GM23338 (cell line): ENCODE data around the gene ZNF397. TPM values are rescaled to one million over a fixed set of nuclear protein-coding genes. Genes with fewer than 3 reads are reported as not detected.

Experiments used
- ATAC-seq: fragments of 200-7000 bp; cut with Tn5 transposase; 3 replicates; pipeline ENCODE4 v1.9.1; 2020
- DNase-seq: peaks from one replicate; pipeline ENCODE4 v3.0.0-alpha.2; 2015; ENCODE audit warnings: low spot score
- H2AFZ ChIP-seq: fragments of 200-600 bp; sonication (generic); 2 replicates; pipeline ENCODE4 v1.8.0; 2016; ENCODE audit warnings: antibody characterized with exemption, mild to moderate bottlenecking, moderate library complexity
- H3F3A ChIP-seq: fragments of 200-600 bp; sonication (generic); replicated peaks from 2 replicates; pipeline ENCODE4 v1.8.0; 2017; ENCODE audit warnings: antibody characterized with exemption, mixed run types, low read depth
- H3K27ac ChIP-seq: fragments of 200-600 bp; sonication (generic); 2 replicates; pipeline ENCODE4 v1.6.1; 2016; ENCODE audit warnings: low read depth
- H3K27me3 ChIP-seq: fragments of 200-600 bp; sonication (generic); 2 replicates; pipeline ENCODE4 v1.8.0; 2016; ENCODE audit warnings: mild to moderate bottlenecking, mixed run types, moderate library complexity; ENCODE audit not compliant: insufficient read depth
- H3K36me3 ChIP-seq: fragments of 200-600 bp; sonication (generic); 2 replicates; pipeline ENCODE4 v1.8.0; 2016; ENCODE audit warnings: mild to moderate bottlenecking; ENCODE audit not compliant: insufficient read depth
- H3K4me1 ChIP-seq: fragments of 200-600 bp; sonication (generic); 2 replicates; pipeline ENCODE4 v1.8.0; 2016; ENCODE audit warnings: mild to moderate bottlenecking, moderate library complexity; ENCODE audit not compliant: insufficient read depth
- H3K4me2 ChIP-seq: fragments of 200-600 bp; sonication (generic); 2 replicates; pipeline ENCODE4 v1.7.1; 2017; ENCODE audit warnings: mixed run types
- H3K4me3 ChIP-seq: fragments of 200-600 bp; sonication (generic); 2 replicates; pipeline ENCODE4 v1.6.1; 2016; ENCODE audit warnings: mixed run types
- H3K79me2 ChIP-seq: fragments of 200-600 bp; sonication (generic); replicated peaks from 2 replicates; pipeline ENCODE4 v1.8.0; 2017; ENCODE audit warnings: mild to moderate bottlenecking; ENCODE audit not compliant: insufficient read depth
- H3K9me2 ChIP-seq: fragments of 200-600 bp; sonication (generic); 2 replicates; pipeline ENCODE4 v1.8.0; 2017; ENCODE audit not compliant: insufficient read depth
- H4K20me1 ChIP-seq: fragments of 200-600 bp; sonication (generic); replicated peaks from 2 replicates; pipeline ENCODE4 v1.8.0; 2017; ENCODE audit warnings: mild to moderate bottlenecking; ENCODE audit not compliant: insufficient read depth
- H3K27ac Mint-ChIP-seq: 2 replicates; pipeline ENCODE4 v1.8.0; 2020; ENCODE audit warnings: inconsistent platforms, mild to moderate bottlenecking, moderate library complexity, mixed read lengths
- H3K27me3 Mint-ChIP-seq: 3 replicates; pipeline ENCODE4 v1.8.0; 2022; ENCODE audit warnings: low read depth, mild to moderate bottlenecking, moderate library complexity, mixed read lengths, inconsistent platforms; ENCODE audit not compliant: insufficient read depth, poor library complexity
- H3K36me3 Mint-ChIP-seq: 3 replicates; pipeline ENCODE4 v1.8.0; 2021; ENCODE audit warnings: low read depth, mild to moderate bottlenecking, inconsistent platforms, moderate library complexity, mixed read lengths
- H3K4me1 Mint-ChIP-seq: 3 replicates; pipeline ENCODE4 v1.8.0; 2020; ENCODE audit warnings: mild to moderate bottlenecking, inconsistent platforms, mixed read lengths
- H3K4me3 Mint-ChIP-seq: 3 replicates; pipeline ENCODE4 v1.8.0; 2021; ENCODE audit warnings: moderate library complexity, mild to moderate bottlenecking, inconsistent platforms, mixed read lengths
- H3K9me3 Mint-ChIP-seq: 3 replicates; pipeline ENCODE4 v1.8.0; 2020; ENCODE audit warnings: moderate library complexity, mild to moderate bottlenecking, inconsistent platforms, mixed read lengths
- CREB1 ChIP-seq: fragments of 250-450 bp; sonication (Bioruptor Pico); IDR thresholded peaks from 2 replicates; pipeline ENCODE4 v1.5.0; 2020; ENCODE audit warnings: low read depth, mild to moderate bottlenecking, moderate library complexity
- EZH2 ChIP-seq: fragments of 200-600 bp; sonication (generic); IDR thresholded peaks from one replicate; pipeline ENCODE4 v1.8.0; 2017; ENCODE audit warnings: antibody characterized with exemption, mild to moderate bottlenecking, low read depth; ENCODE audit not compliant: unreplicated experiment
- EZH2phosphoT487 ChIP-seq: fragments of 200-600 bp; sonication (generic); IDR thresholded peaks from one replicate; pipeline ENCODE4 v1.8.1; 2018; ENCODE audit warnings: antibody characterized with exemption; ENCODE audit not compliant: unreplicated experiment
- JUNB ChIP-seq: IDR thresholded peaks from one replicate; pipeline ENCODE4 v1.6.1; 2016; ENCODE audit warnings: antibody characterized with exemption; ENCODE audit not compliant: unreplicated experiment
- NANOG ChIP-seq: IDR thresholded peaks from 2 replicates; pipeline ENCODE4 v1.6.1; 2016; ENCODE audit warnings: antibody characterized with exemption, borderline replicate concordance
- POLR2AphosphoS5 ChIP-seq: IDR thresholded peaks from 2 replicates; pipeline ENCODE4 v1.6.1; 2016; ENCODE audit warnings: antibody characterized with exemption, low read depth
- STAT1 ChIP-seq: IDR thresholded peaks from one replicate; pipeline ENCODE4 v1.6.1; 2016; ENCODE audit warnings: antibody characterized with exemption; ENCODE audit not compliant: unreplicated experiment
- ZNF114 ChIP-seq: fragments of 250-450 bp; sonication (Bioruptor Pico); IDR thresholded peaks from 2 replicates; pipeline ENCODE4 v1.5.0; 2020; ENCODE audit warnings: mild to moderate bottlenecking, moderate library complexity
- ZNF331 ChIP-seq: fragments of 250-450 bp; sonication (Bioruptor Pico); IDR thresholded peaks from 2 replicates; pipeline ENCODE4 v1.5.0; 2020; ENCODE audit warnings: low read depth, mild to moderate bottlenecking, moderate library complexity
- polyA plus RNA-seq: library from polyadenylated mRNA; unstranded; fragments of >200 nt; fragmentation: Nextera tagmentation; extraction: Ambion mirVana; gene quantifications from 2 replicates; pipeline ENCODE4 v1.2.1, GENCODE V29; 2016
- total RNA-seq: library from RNA; depleted of rRNA; stranded (reverse); fragments of >200 nt; shearing (Covaris generic); gene quantifications from 2 replicates; pipeline ENCODE4 v1.2.3, GENCODE V29; 2014
- TF ChIP-seq, protein P1 (sequence below): fragments of 250-450 bp; sonication (Bioruptor Pico); IDR thresholded peaks from 2 replicates; pipeline ENCODE4 v1.5.0; 2020; ENCODE audit warnings: mild to moderate bottlenecking, moderate library complexity
- TF ChIP-seq, protein P2 (sequence below): IDR thresholded peaks from 2 replicates; pipeline ENCODE4 v1.6.1; 2016; ENCODE audit warnings: antibody characterized with exemption
- TF ChIP-seq, protein P3 (sequence below), 2 experiments: fragments of 200-600 bp in 1 of 2; sonication (generic) in 1 of 2; conservative IDR thresholded peaks; 2 replicates each; pipeline versions ENCODE4 v1.5.1 to v1.6.1; 2016 to 2017; ENCODE audit warnings: antibody characterized with exemption in 2 of 2, low read depth in 2 of 2, mild to moderate bottlenecking in 2 of 2, moderate library complexity in 1 of 2

Gene ZNF397
- total and polyA plus RNA-seq, 2 experiments from 2014 or later = 19.1 to 48.6 TPM

DNA sequence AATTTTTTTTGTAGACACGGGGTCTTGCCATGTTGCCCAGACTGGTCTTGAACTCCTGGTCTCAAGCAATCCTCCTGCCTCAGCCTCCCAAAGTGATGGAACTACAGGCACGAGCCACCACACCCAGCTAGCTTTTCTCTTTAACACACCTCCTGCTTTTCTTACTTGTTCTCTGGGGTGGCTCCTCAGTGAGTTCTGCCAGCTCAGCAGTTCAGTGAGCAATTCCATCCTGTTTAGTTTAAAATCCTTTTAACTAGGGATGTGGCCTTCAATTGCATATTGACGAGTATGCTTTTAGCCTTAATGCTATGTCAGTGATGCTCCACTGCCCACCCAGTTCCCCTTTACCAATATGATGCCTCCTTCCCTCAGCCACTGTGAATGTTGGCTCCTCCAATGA, 16.1 kb downstream of the ZNF397 start:
- DNase-seq = no peak
- Histone ChIP-seq H3K4me3 (no peak overlapping the region), H3K36me3 (peaks cover 8% of the 10 kb centered on the region), H3F3A (no peaks in the 10 kb centered on the region), H4K20me1 (no peaks in the 10 kb centered on the region), H3K79me2 (no peaks in the 10 kb centered on the region), H3K9me2 (no peaks in the 10 kb centered on the region), H3K27me3 (no peaks in the 10 kb centered on the region), H3K4me1 (no peaks in the 10 kb centered on the region), H3K4me2 (no peak overlapping the region), H2AFZ (no peak overlapping the region), H3K27ac (no peak overlapping the region)
- ATAC-seq = no peak
- Mint-ChIP-seq H3K27me3 (peaks cover 3% of the 10 kb centered on the region), H3K9me3 (peaks cover 6% of the 10 kb centered on the region; the same call in 1 of the 3 replicates), H3K4me1 (no peaks in the 10 kb centered on the region), H3K27ac (no peak overlapping the region), H3K36me3 (peaks cover 55% of the 10 kb centered on the region), H3K4me3 (no peak overlapping the region)
- TF ChIP-seq ZNF331 (CRISPR knock-in tag) (no peak), CREB1 (CRISPR knock-in tag) (no peak), EZH2phosphoT487 (no peak), NANOG (no peak), STAT1 (no peak), ZNF114 (CRISPR knock-in tag) (no peak)

DNA sequence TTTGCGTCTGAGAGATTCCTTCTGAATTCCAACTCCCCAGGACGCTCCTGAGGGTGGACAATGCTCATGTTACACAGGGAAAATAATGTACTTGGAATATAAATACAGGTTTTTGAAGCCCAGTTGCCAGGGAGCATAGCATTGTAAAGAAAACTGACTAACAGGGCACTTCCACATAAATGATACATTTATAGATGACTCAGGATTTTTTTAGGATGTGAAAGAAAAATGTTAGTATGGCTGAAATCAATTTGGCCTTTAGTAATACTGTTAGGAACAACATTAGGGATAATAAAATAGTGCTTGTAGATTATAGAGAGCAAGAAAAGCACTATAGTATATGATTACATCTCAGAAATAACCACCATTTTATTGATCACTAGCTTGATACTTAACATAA, 23.6 kb downstream of the ZNF397 start:
- H3K9me3 Mint-ChIP-seq = peaks cover 23% of the 10 kb centered on the region
- no peak overlapping the region for H2AFZ ChIP-seq
- no peak for TF ChIP-seq NANOG
- TF ChIP-seq EZH2 = no peak
- TF ChIP-seq EZH2phosphoT487 = no peak
- TF ChIP-seq, protein P1, sequence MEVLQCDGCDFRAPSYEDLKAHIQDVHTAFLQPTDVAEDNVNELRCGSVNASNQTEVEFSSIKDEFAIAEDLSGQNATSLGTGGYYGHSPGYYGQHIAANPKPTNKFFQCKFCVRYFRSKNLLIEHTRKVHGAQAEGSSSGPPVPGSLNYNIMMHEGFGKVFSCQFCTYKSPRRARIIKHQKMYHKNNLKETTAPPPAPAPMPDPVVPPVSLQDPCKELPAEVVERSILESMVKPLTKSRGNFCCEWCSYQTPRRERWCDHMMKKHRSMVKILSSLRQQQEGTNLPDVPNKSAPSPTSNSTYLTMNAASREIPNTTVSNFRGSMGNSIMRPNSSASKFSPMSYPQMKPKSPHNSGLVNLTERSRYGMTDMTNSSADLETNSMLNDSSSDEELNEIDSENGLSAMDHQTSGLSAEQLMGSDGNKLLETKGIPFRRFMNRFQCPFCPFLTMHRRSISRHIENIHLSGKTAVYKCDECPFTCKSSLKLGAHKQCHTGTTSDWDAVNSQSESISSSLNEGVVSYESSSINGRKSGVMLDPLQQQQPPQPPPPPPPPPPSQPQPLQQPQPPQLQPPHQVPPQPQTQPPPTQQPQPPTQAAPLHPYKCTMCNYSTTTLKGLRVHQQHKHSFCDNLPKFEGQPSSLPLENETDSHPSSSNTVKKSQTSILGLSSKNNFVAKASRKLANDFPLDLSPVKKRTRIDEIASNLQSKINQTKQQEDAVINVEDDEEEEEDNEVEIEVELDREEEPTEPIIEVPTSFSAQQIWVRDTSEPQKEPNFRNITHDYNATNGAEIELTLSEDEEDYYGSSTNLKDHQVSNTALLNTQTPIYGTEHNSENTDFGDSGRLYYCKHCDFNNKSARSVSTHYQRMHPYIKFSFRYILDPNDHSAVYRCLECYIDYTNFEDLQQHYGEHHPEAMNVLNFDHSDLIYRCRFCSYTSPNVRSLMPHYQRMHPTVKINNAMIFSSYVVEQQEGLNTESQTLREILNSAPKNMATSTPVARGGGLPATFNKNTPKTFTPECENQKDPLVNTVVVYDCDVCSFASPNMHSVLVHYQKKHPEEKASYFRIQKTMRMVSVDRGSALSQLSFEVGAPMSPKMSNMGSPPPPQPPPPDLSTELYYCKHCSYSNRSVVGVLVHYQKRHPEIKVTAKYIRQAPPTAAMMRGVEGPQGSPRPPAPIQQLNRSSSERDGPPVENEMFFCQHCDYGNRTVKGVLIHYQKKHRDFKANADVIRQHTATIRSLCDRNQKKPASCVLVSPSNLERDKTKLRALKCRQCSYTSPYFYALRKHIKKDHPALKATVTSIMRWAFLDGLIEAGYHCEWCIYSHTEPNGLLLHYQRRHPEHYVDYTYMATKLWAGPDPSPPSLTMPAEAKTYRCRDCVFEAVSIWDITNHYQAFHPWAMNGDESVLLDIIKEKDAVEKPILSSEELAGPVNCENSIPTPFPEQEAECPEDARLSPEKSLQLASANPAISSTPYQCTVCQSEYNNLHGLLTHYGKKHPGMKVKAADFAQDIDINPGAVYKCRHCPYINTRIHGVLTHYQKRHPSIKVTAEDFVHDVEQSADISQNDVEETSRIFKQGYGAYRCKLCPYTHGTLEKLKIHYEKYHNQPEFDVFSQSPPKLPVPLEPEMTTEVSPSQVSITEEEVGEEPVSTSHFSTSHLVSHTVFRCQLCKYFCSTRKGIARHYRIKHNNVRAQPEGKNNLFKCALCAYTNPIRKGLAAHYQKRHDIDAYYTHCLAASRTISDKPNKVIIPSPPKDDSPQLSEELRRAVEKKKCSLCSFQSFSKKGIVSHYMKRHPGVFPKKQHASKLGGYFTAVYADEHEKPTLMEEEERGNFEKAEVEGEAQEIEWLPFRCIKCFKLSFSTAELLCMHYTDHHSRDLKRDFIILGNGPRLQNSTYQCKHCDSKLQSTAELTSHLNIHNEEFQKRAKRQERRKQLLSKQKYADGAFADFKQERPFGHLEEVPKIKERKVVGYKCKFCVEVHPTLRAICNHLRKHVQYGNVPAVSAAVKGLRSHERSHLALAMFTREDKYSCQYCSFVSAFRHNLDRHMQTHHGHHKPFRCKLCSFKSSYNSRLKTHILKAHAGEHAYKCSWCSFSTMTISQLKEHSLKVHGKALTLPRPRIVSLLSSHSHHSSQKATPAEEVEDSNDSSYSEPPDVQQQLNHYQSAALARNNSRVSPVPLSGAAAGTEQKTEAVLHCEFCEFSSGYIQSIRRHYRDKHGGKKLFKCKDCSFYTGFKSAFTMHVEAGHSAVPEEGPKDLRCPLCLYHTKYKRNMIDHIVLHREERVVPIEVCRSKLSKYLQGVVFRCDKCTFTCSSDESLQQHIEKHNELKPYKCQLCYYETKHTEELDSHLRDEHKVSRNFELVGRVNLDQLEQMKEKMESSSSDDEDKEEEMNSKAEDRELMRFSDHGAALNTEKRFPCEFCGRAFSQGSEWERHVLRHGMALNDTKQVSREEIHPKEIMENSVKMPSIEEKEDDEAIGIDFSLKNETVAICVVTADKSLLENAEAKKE (CRISPR knock-in tag) = no peak
- no peak for TF ChIP-seq JUNB
- TF ChIP-seq POLR2AphosphoS5 = no peak
- TF ChIP-seq, protein P2, sequence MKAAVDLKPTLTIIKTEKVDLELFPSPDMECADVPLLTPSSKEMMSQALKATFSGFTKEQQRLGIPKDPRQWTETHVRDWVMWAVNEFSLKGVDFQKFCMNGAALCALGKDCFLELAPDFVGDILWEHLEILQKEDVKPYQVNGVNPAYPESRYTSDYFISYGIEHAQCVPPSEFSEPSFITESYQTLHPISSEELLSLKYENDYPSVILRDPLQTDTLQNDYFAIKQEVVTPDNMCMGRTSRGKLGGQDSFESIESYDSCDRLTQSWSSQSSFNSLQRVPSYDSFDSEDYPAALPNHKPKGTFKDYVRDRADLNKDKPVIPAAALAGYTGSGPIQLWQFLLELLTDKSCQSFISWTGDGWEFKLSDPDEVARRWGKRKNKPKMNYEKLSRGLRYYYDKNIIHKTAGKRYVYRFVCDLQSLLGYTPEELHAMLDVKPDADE = no peak
- TF ChIP-seq STAT1 = no peak
- no peak for TF ChIP-seq ZNF331 (CRISPR knock-in tag)
- TF ChIP-seq, protein P3, sequence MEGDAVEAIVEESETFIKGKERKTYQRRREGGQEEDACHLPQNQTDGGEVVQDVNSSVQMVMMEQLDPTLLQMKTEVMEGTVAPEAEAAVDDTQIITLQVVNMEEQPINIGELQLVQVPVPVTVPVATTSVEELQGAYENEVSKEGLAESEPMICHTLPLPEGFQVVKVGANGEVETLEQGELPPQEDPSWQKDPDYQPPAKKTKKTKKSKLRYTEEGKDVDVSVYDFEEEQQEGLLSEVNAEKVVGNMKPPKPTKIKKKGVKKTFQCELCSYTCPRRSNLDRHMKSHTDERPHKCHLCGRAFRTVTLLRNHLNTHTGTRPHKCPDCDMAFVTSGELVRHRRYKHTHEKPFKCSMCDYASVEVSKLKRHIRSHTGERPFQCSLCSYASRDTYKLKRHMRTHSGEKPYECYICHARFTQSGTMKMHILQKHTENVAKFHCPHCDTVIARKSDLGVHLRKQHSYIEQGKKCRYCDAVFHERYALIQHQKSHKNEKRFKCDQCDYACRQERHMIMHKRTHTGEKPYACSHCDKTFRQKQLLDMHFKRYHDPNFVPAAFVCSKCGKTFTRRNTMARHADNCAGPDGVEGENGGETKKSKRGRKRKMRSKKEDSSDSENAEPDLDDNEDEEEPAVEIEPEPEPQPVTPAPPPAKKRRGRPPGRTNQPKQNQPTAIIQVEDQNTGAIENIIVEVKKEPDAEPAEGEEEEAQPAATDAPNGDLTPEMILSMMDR (conservative IDR thresholded peaks at IDR 0.05; ENCODE audit: low read depth in 2 of 2) = no peak

More for the DNA sequence above, 23.6 kb downstream of the ZNF397 start:
- H3K4me1 ChIP-seq = no peaks in the 10 kb centered on the region
- Mint-ChIP-seq H3K27me3 (peaks cover 16% of the 10 kb centered on the region), H3K27ac (peak overlapping the region; percentile 74; the same call in 1 of the 2 replicates), H3K4me1 (peaks cover 3% of the 10 kb centered on the region; the same call in 2 of the 3 replicates), H3K36me3 (peaks cover 49% of the 10 kb centered on the region), H3K4me3 (no peak overlapping the region)
- H3K27ac ChIP-seq = no peak overlapping the region
- no peaks in the 10 kb centered on the region; the same call in 1 of the 2 replicates for H3K36me3 ChIP-seq
- no peaks in the 10 kb centered on the region for H4K20me1 ChIP-seq
- no peaks in the 10 kb centered on the region for H3F3A ChIP-seq
- peaks cover 16% of the 10 kb centered on the region; the same call in 1 of the 2 replicates for H3K9me2 ChIP-seq
- H3K27me3 ChIP-seq = peaks cover 11% of the 10 kb centered on the region; the same call in 1 of the 2 replicates
- H3K4me2 ChIP-seq = no peak overlapping the region
- no peaks in the 10 kb centered on the region for H3K79me2 ChIP-seq
- no peak; the same call in 2 of the 3 replicates for ATAC-seq
- H3K4me3 ChIP-seq = no peak overlapping the region
- no peak for DNase-seq
